GM18861 (cell line): ENCODE measurements around the gene CREB3L4.

Experiments used
- ATAC-seq: cut with Tn5 transposase; IDR thresholded peaks from one replicate; pipeline ENCODE4 v1.9.1; 2021; ENCODE audit not compliant: unreplicated experiment

The CREB3L4 gene

GRCh38 chr1:153967107-153967999 is at the start of gene CREB3L4:
Gene CREB3L4 (plus strand): TSS chr1:153967902. CDS start chr1:153968526, 624 bp downstream.
- ATAC-seq: peak; percentile 65

- ATAC-seq: no peak
Observed at GRCh38 chr1:153919876-153920852, 47.5 kb upstream of the CREB3L4 start.

- ATAC-seq: no peak
Observed at GRCh38 chr1:153921080-153921802, 46.5 kb upstream of the CREB3L4 start.

- ATAC-seq: no peak
Observed at GRCh38 chr1:153921803-153922075, 46.0 kb upstream of the CREB3L4 start.

- peak; percentile 16 for ATAC-seq
Observed at GRCh38 chr1:153922076-153922971, 45.4 kb upstream of the CREB3L4 start.

- ATAC-seq: peak; percentile 81
Observed at GRCh38 chr1:153922972-153923925, 44.5 kb upstream of the CREB3L4 start, which contains the start of gene GATAD2B. Gene GATAD2B (minus strand): TSS chr1:153922972. CDS start chr1:153828347, 94,625 bp downstream.

- no peak for ATAC-seq
Observed at GRCh38 chr1:153926405-153926804, 41.3 kb upstream of the CREB3L4 start.

- no peak for ATAC-seq
Observed at GRCh38 chr1:153928245-153928644, 39.5 kb upstream of the CREB3L4 start.

GRCh38 chr1:153928791-153929341 is 38.8 kb upstream of the CREB3L4 start:
- no peak for ATAC-seq

- no peak for ATAC-seq
Observed at GRCh38 chr1:153929426-153929825, 38.3 kb upstream of the CREB3L4 start.

- ATAC-seq: no peak
Observed at GRCh38 chr1:153929981-153930948, 37.4 kb upstream of the CREB3L4 start.

- no peak for ATAC-seq
Observed at GRCh38 chr1:153932156-153933131, 35.3 kb upstream of the CREB3L4 start.

GRCh38 chr1:153933430-153933829 is 34.3 kb upstream of the CREB3L4 start:
- ATAC-seq: no peak

- ATAC-seq: no peak
Observed at GRCh38 chr1:153933955-153934354, 33.7 kb upstream of the CREB3L4 start.

GRCh38 chr1:153934746-153935145 is 33.0 kb upstream of the CREB3L4 start:
- ATAC-seq: no peak
